Duodenal mucosa (tissue), 2 donors: Measurements from ENCODE around the gene PLEKHH3.
"Not testable (repeated sequence)": the region's sequence is repeated elsewhere in the genome, so short reads cannot be mapped to it uniquely, and the experiment has no call there.

ENCODE experiments used
- H3K27ac ChIP-seq: one replicate; pipeline ENCODE4 v1.7.0; 2013; ENCODE audit warnings: low read depth, low read length
- H3K27me3 ChIP-seq, 2 donors: one replicate each; pipeline ENCODE4 v1.7.0; 2013; ENCODE audit warnings: low read length in 2 of 2, control low read depth in 1 of 2; ENCODE audit not compliant: insufficient read depth in 2 of 2, control insufficient read depth in 1 of 2
- H3K36me3 ChIP-seq, 2 donors: one replicate each; pipeline ENCODE4 v1.7.0; 2013; ENCODE audit warnings: low read length in 2 of 2, control low read depth in 1 of 2; ENCODE audit not compliant: insufficient read depth in 2 of 2, control insufficient read depth in 1 of 2
- H3K4me1 ChIP-seq, 2 donors: one replicate each; pipeline ENCODE4 v1.7.0; 2013; ENCODE audit warnings: low read length in 2 of 2, control low read depth in 1 of 2; ENCODE audit not compliant: insufficient read depth in 2 of 2, control insufficient read depth in 1 of 2
- H3K4me3 ChIP-seq, 2 donors: one replicate each; pipeline ENCODE4 v1.7.0; 2013; ENCODE audit warnings: low read length in 2 of 2, low read depth in 1 of 2
- H3K9ac ChIP-seq, 2 donors: one replicate each; pipeline ENCODE4 v1.7.0; 2013; ENCODE audit warnings: low read length in 2 of 2, low read depth in 1 of 2
- H3K9me3 ChIP-seq, 2 donors: one replicate each; pipeline ENCODE4 v1.7.0; 2013; ENCODE audit warnings: low read length in 2 of 2, control low read depth in 1 of 2; ENCODE audit not compliant: control insufficient read depth in 1 of 2

Gene PLEKHH3

DNA sequence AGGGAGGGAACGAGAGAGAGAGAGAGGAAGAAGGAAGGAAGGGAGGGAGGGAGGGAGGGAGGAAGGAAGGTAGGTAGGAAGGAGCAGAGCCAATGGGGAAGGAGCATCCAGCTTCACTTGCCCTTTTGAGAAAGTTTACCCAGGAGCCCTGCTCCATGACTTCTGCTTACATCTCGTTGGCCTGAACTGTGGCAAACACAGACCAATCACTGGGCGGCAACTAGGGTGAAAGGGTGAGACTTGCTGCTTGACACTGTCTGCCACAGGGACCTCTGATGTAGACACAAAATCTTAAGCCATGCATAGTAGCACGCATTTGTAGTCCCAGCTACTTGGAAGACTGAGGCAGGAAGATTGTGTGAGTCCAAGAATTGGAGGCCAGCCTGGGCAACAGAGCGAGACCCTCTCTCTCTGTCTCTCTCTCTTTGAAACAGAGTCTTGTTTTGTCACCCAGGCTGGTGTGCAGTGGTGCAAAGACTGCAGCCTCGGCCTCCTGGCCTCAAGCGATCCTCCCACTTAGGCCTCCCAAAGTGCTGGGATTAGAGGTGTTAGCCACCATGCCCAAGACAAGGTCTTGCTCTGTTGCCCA lies 37.2 kb downstream of the PLEKHH3 start:
- H3K4me3 ChIP-seq = no peak overlapping the region

GRCh38 chr17:42632949-42633444 lies 43.8 kb downstream of the PLEKHH3 start:
- H3K4me3 ChIP-seq = no peak overlapping the region
- H3K27me3 ChIP-seq = no peaks in the 10 kb centered on the region
- H3K4me1 ChIP-seq = no peaks in the 10 kb centered on the region
- H3K36me3 ChIP-seq = no peaks in the 10 kb centered on the region
- no peak overlapping the region for H3K9ac ChIP-seq
- H3K27ac ChIP-seq = peak overlapping the region; percentile 67
- no peaks in the 10 kb centered on the region for H3K9me3 ChIP-seq

More for the DNA sequence above, 37.2 kb downstream of the PLEKHH3 start:
- Histone ChIP-seq H3K4me1 (no peaks in the 10 kb centered on the region), H3K9ac (no peak overlapping the region), H3K9me3 (no peaks in the 10 kb centered on the region), H3K27me3 (no peaks in the 10 kb centered on the region), H3K27ac (no peak overlapping the region), H3K36me3 (no peaks in the 10 kb centered on the region)

DNA sequence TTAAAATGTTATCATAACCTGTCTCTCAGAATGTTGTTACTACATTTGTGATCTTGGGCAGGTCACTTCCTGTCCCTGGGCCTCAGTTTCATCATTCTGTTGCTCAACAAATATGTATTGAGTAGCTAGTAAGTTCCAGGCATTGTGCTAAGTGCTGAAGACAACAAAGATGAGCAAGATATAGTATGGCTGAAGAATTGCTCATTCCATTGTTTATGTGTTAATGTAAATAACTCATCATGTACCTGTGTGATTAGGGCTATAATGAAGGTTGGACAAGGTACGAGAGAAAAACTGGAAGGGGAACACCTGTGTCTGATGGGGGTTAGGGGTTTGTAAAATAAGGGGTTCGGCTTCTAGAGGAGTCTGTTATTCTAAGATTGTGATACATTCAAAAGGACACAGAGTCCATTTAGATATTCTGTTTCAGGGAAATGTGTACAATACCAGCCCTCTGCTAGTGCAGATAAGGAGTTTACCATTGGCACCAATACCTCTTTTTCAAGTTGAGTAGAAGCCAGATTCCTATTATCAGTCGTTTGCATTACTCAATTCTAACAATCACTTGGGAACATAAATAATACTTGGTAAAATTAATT lies 47.3 kb downstream of the PLEKHH3 start:
- H3K36me3 ChIP-seq = no peaks in the 10 kb centered on the region
- H3K4me1 ChIP-seq = peaks cover 0 to 1% of the 10 kb centered on the region in 2 donors
- no peak overlapping the region for H3K4me3 ChIP-seq
- no peaks in the 10 kb centered on the region for H3K27me3 ChIP-seq
- no peak overlapping the region for H3K27ac ChIP-seq
- H3K9ac ChIP-seq = no peak overlapping the region
- H3K9me3 ChIP-seq = no peaks in the 10 kb centered on the region

GRCh38 chr17:42627032-42627764 lies 49.6 kb downstream of the PLEKHH3 start:
- not testable (repeated sequence) for H3K27ac ChIP-seq

GRCh38 chr17:42623732-42624596 lies 52.8 kb downstream of the PLEKHH3 start:
- H3K9ac ChIP-seq = peak overlapping the region in 1 of 2 donors; percentile 36
- H3K4me1 ChIP-seq = peaks cover 12 to 14% of the 10 kb centered on the region in 2 donors
- peak overlapping the region in 1 of 2 donors; percentile 12 for H3K4me3 ChIP-seq

More at GRCh38 chr17:42627032-42627764, 49.6 kb downstream of the PLEKHH3 start:
- not testable (repeated sequence) for H3K36me3 ChIP-seq, H3K4me3 ChIP-seq, H3K27me3 ChIP-seq, H3K9me3 ChIP-seq, H3K9ac ChIP-seq
- peaks cover 5 to 11% of the 10 kb centered on the region in 2 donors for H3K4me1 ChIP-seq

DNA sequence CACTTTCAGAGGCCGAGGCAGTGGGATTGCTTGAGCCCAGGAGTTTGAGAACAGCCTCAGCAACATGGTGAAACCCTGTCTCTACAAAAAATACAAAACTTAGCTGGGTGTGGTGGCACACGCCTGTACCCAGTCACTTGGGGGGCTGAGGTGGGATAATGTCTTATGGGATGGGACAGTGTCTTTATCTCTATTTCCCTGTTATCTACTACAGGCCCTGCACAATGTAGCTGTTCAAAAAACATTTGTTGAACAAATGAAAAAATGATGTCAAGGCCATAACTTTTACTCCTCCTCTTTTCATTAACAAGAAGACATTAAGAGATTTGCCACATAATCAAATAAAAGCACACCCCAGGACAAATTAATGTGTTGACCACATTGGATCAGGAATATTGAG lies 53.5 kb downstream of the PLEKHH3 start:
- Histone ChIP-seq H3K27ac (no peak overlapping the region), H3K9ac (no peak overlapping the region), H3K4me3 (no peak overlapping the region), H3K9me3 (no peaks in the 10 kb centered on the region), H3K36me3 (no peaks in the 10 kb centered on the region), H3K27me3 (no peaks in the 10 kb centered on the region), H3K4me1 (peaks cover 18 to 21% of the 10 kb centered on the region in 2 donors)

More at GRCh38 chr17:42623732-42624596, 52.8 kb downstream of the PLEKHH3 start:
- H3K27me3 ChIP-seq = no peaks in the 10 kb centered on the region
- H3K9me3 ChIP-seq = no peaks in the 10 kb centered on the region
- peak overlapping the region; percentile 67 for H3K27ac ChIP-seq
- no peaks in the 10 kb centered on the region for H3K36me3 ChIP-seq

GRCh38 chr17:42621987-42622386 lies 54.8 kb downstream of the PLEKHH3 start:
- H3K9me3 ChIP-seq, H3K9ac ChIP-seq, H3K36me3 ChIP-seq, H3K4me3 ChIP-seq, H3K27ac ChIP-seq, H3K27me3 ChIP-seq: not testable (repeated sequence)
- peaks cover 20 to 22% of the 10 kb centered on the region in 2 donors for H3K4me1 ChIP-seq

DNA sequence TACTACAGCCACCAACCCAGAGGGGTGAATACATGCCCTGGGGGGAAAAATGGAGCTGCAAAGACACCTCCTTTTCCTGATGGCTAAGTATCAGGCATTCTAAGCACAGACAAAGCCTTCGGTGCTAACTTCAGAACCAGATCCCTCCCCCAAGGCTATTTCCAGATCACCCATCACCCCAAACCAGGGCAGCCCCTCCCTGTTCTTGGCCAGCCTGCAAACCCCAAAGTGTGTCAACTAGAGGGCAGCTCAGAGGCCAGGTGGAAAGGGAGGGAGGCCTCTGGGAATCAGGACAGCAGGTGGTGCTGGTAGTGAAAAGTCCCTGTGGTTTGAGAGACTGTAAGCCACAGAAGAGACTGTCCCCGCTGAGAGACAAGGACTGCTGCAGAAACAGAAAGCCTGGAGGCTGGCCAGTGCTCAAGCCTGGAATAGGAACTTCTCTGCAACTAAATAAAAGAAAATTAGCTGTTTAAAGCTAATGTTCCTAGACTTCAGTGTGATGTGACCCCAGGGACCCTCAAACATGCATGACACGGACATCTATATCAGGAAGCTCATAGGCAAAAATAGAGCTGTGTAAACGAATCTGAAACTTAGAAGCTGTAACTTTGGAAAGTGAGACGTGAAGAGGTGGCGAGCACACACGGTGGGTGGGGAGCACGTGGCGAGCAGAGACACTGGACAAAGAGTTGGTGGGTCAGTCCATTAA lies 58.2 kb downstream of the PLEKHH3 start:
- Histone ChIP-seq H3K27ac (peak overlapping the region; percentile 25), H3K9ac (peak overlapping the region; percentile 10 to 51), H3K9me3 (no peaks in the 10 kb centered on the region), H3K4me1 (peaks cover 14 to 17% of the 10 kb centered on the region in 2 donors), H3K4me3 (peak overlapping the region; percentile 3 to 55), H3K27me3 (no peaks in the 10 kb centered on the region), H3K36me3 (peaks cover 9 to 25% of the 10 kb centered on the region in 2 donors)

DNA sequence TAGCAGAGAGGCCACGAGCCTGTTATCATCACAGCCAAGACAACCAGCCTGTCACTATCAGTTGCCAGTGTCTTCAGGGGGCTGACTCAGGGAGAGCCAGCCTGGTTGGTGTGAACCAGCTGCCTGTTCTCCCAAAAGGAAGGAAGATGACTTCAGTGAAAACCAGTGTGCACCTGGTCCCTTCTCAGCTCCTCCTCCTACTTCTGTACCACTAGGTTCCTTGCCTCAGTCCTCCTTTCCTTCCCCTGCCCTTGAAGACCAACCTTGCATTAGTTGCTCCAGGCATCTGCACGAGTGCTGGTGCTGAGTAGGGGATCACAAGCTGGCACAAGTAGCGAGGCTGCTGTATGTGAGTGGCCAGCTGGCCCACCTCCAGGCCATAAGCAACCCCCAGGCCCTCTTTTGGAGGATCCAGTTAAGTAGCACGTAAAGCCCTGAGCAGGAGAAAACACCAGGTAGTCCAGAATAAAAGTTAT lies 58.8 kb downstream of the PLEKHH3 start:
- Histone ChIP-seq H3K27me3 (no peaks in the 10 kb centered on the region), H3K9me3 (no peaks in the 10 kb centered on the region), H3K4me1 (peaks cover 11 to 16% of the 10 kb centered on the region in 2 donors), H3K9ac (peak overlapping the region in 1 of 2 donors; percentile 51), H3K36me3 (peaks cover 10 to 30% of the 10 kb centered on the region in 2 donors), H3K27ac (no peak overlapping the region), H3K4me3 (no peak overlapping the region)
